GM06990 (cell line): Measurements from ENCODE around the gene CYBC1.

Experiments
- DNase-seq: peaks from one replicate; pipeline ENCODE4 v3.0.0-alpha.2; 2011; ENCODE audit not compliant: insufficient read length; ENCODE audit errors: extremely low read depth
- H3K27me3 ChIP-seq: replicated peaks from 2 replicates; pipeline ENCODE4 v1.6.0; 2011; ENCODE audit warnings: low read length; ENCODE audit not compliant: control insufficient read depth, insufficient read depth
- H3K36me3 ChIP-seq: 2 replicates; pipeline ENCODE4 v1.5.1; 2011; ENCODE audit warnings: low read length; ENCODE audit not compliant: control insufficient read depth, insufficient read depth
- H3K4me3 ChIP-seq: replicated peaks from 2 replicates; pipeline ENCODE4 v1.5.1; 2011; ENCODE audit warnings: low read depth, mild to moderate bottlenecking, control low read depth, low read length
- CTCF ChIP-seq: IDR thresholded peaks from 2 replicates; pipeline ENCODE4 v1.5.1; 2011; ENCODE audit warnings: low read length, control low read depth, mild to moderate bottlenecking, inconsistent platforms; ENCODE audit not compliant: insufficient read depth, poor library complexity, severe bottlenecking

CYBC1 gene

DNA sequence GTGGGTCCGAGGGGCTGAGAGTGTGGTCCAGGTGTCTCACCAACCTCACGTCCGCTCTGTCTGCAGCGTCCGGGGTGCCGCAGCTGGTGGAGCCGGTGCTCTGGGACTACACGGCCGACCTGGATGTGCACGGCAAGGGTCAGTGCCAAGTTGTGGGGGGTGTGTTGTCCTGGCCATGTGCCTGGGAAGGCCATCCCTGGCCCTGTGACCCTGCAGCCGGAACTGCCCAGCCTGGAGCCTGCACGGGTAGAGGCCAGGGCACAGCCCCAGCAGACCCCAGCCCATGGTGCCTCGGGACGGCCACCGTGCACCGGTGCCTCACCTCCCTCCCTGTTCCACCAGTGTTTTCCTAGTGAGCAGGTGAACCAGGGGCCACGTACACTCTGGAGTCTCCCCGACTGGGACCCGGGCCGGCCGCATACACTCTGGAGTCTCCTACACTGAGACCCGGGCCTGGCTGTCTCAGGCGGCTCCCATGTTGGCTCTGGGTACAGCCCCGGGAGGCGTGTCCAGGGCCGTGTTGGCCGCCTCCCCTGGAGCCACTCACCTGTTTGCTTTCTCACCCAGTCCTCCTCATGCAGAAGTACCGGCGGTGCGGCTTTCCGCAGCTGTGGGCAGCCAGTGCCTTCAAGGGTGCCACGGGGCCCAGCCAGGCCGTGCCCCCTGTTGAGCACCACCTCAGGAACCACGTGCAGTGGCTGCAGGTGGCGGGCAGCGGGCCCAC lies 13.8 kb downstream of the CYBC1 start:
- peaks cover under 1% of the 10 kb centered on the region for H3K36me3 ChIP-seq
- H3K4me3 ChIP-seq: no peak overlapping the region
- H3K27me3 ChIP-seq: no peaks in the 10 kb centered on the region
- no peak for TF ChIP-seq CTCF
- no peak for DNase-seq

- TF ChIP-seq CTCF: no peak
- H3K4me3 ChIP-seq: no peak overlapping the region
- no peaks in the 10 kb centered on the region; the same call in none of the 2 replicates for H3K36me3 ChIP-seq
- H3K27me3 ChIP-seq: no peaks in the 10 kb centered on the region
- no peak for DNase-seq
Observed at GRCh38 chr17:82435601-82436583, 14.7 kb downstream of the CYBC1 start.

GRCh38 chr17:82435103-82435502 lies 15.4 kb downstream of the CYBC1 start:
- Histone ChIP-seq H3K27me3 (no peaks in the 10 kb centered on the region), H3K36me3 (no peaks in the 10 kb centered on the region; the same call in none of the 2 replicates), H3K4me3 (no peak overlapping the region)
- TF ChIP-seq CTCF: no peak
- no peak for DNase-seq

- Histone ChIP-seq H3K27me3 (no peaks in the 10 kb centered on the region), H3K4me3 (no peak overlapping the region), H3K36me3 (no peaks in the 10 kb centered on the region; the same call in none of the 2 replicates)
- no peak for TF ChIP-seq CTCF
- no peak for DNase-seq
Observed at GRCh38 chr17:82434216-82434565, 16.4 kb downstream of the CYBC1 start.

- H3K4me3 ChIP-seq: no peak overlapping the region
- no peak for TF ChIP-seq CTCF
- H3K27me3 ChIP-seq: no peaks in the 10 kb centered on the region
- DNase-seq: no peak
- no peaks in the 10 kb centered on the region; the same call in none of the 2 replicates for H3K36me3 ChIP-seq
Observed at GRCh38 chr17:82433560-82434215, 16.9 kb downstream of the CYBC1 start.
